WTC11 (cell line): Measurements from ENCODE around the gene ACTR3C. TPM values are rescaled to one million over a fixed set of nuclear protein-coding genes. Genes with fewer than 3 reads are reported as not detected.

Experiments used
- ATAC-seq: fragments of 200-7000 bp; cut with Tn5 transposase; 2 replicates; pipeline ENCODE4 v1.10.0; 2021; ENCODE audit warnings: mild to moderate bottlenecking, moderate library complexity
- CTCF ChIA-PET: fragments of 300-600 bp; sonication (Branson Sonifier 250); formaldehyde crosslinking; loops from one replicate; lab custom pipeline; 2021; ENCODE audit warnings: antibody characterized with exemption; lab: Charles Lee
- POLR2A ChIA-PET: fragments of 350-600 bp; sonication (Branson Sonifier 250); formaldehyde crosslinking; loops from one replicate; lab custom pipeline; 2021; ENCODE audit warnings: antibody characterized with exemption; lab: Charles Lee
- DNase-seq: peaks from one replicate; pipeline ENCODE4 v3.0.0; 2021; ENCODE audit warnings: low spot score
- H3K27ac Mint-ChIP-seq: 2 replicates; pipeline ENCODE4 v1.8.0; 2021; ENCODE audit warnings: mixed read lengths
- H3K27me3 Mint-ChIP-seq: 2 replicates; pipeline ENCODE4 v1.8.0; 2021; ENCODE audit warnings: low read depth, mild to moderate bottlenecking, moderate library complexity, mixed read lengths
- H3K36me3 Mint-ChIP-seq: 2 replicates; pipeline ENCODE4 v1.8.0; 2021; ENCODE audit warnings: mixed read lengths
- H3K4me1 Mint-ChIP-seq: 2 replicates; pipeline ENCODE4 v1.8.0; 2022; ENCODE audit warnings: mixed read lengths
- H3K4me3 Mint-ChIP-seq: 2 replicates; pipeline ENCODE4 v1.8.0; 2021; ENCODE audit warnings: mild to moderate bottlenecking, moderate library complexity, mixed read lengths
- H3K9me3 Mint-ChIP-seq: 2 replicates; pipeline ENCODE4 v1.8.0; 2021; ENCODE audit warnings: mixed read lengths
- ARID4B ChIP-seq: sonication (generic); formaldehyde crosslinking; IDR thresholded peaks from 2 replicates; pipeline ENCODE4 v1.8.0; 2023; ENCODE audit warnings: missing genetic modification reagents, mild to moderate bottlenecking, borderline replicate concordance
- E2F5 ChIP-seq: sonication (generic); formaldehyde crosslinking; IDR thresholded peaks from 2 replicates; pipeline ENCODE4 v1.8.1; 2022; ENCODE audit warnings: mild to moderate bottlenecking, moderate library complexity, missing genetic modification reagents
- ERG ChIP-seq: fragments of 250-450 bp; sonication (Bioruptor Pico); IDR thresholded peaks from 2 replicates; pipeline ENCODE4 v1.8.0; 2021; ENCODE audit warnings: mild to moderate bottlenecking
- OVOL2 ChIP-seq: fragments of 250-450 bp; sonication (Bioruptor Pico); IDR thresholded peaks from 2 replicates; pipeline ENCODE4 v1.9.0; 2021; ENCODE audit warnings: mild to moderate bottlenecking, borderline replicate concordance
- SOX15 ChIP-seq: fragments of 250-450 bp; sonication (Bioruptor Pico); IDR thresholded peaks from 2 replicates; pipeline ENCODE4 v1.9.0; 2021; ENCODE audit warnings: mild to moderate bottlenecking
- TP53 ChIP-seq: sonication (generic); formaldehyde crosslinking; IDR thresholded peaks from 2 replicates; pipeline ENCODE4 v1.8.1; 2023; ENCODE audit warnings: mild to moderate bottlenecking, missing genetic modification reagents
- ZBTB21 ChIP-seq: sonication (generic); formaldehyde crosslinking; IDR thresholded peaks from 2 replicates; pipeline ENCODE4 v1.8.1; 2023; ENCODE audit warnings: mild to moderate bottlenecking, missing genetic modification reagents, borderline replicate concordance
- ZNF219 ChIP-seq: sonication (generic); formaldehyde crosslinking; IDR thresholded peaks from 2 replicates; pipeline ENCODE4 v1.8.0; 2023; ENCODE audit warnings: missing genetic modification reagents, mild to moderate bottlenecking, borderline replicate concordance
- ZNF232 ChIP-seq: sonication (generic); formaldehyde crosslinking; IDR thresholded peaks from 2 replicates; pipeline ENCODE4 v1.8.0; 2022; ENCODE audit warnings: mild to moderate bottlenecking, missing genetic modification reagents
- ZSCAN18 ChIP-seq: fragments of 250-450 bp; sonication (Bioruptor Pico); IDR thresholded peaks from 2 replicates; pipeline ENCODE4 v2.1.2; 2022; ENCODE audit warnings: mild to moderate bottlenecking, moderate library complexity
- total RNA-seq: library from RNA; stranded (reverse); gene quantifications from 3 replicates; pipeline ENCODE4 v1.2.3, GENCODE V29; 2021

ACTR3C gene
- total RNA-seq, 1 experiment from 2014 or later, result 1.4 TPM

- TF ChIP-seq SOX15 (CRISPR knock-in tag), result no peak
- TF ChIP-seq OVOL2 (CRISPR knock-in tag), result no peak
- TF ChIP-seq ZNF232, result peak; percentile 92
Measured at GRCh38 chr7:150340024-150340749, 16.8 kb upstream of the ACTR3C start (continued).

GRCh38 chr7:150339409-150339809, 16.1 kb upstream of the ACTR3C start:
- ChIA-PET POLR2A (interaction anchor here (0.9 to 2.6 kb wide), 4 partner anchors 10 to 66 kb away, joined by 3 to 9 read pairs (median 3); a partner anchor contains a TSS), CTCF (interaction anchor here (1.0 to 1.7 kb wide), 2 partner anchors 38 to 45 kb away, joined by 3 to 6 read pairs; no protein-coding TSS in a partner anchor)
- peaks cover 68% of the 10 kb centered on the region for H3K4me1 Mint-ChIP-seq
- TF ChIP-seq ZNF219 (CRISPR knock-in tag) (no peak), ARID4B (CRISPR knock-in tag) (no peak), ZBTB21 (no peak), ERG (no peak)
- ATAC-seq (no peak), DNase-seq (no peak)
- H3K27me3 Mint-ChIP-seq, result peaks cover 29% of the 10 kb centered on the region
- H3K4me3 Mint-ChIP-seq, result peak overlapping the region; percentile 87
- no peak overlapping the region for H3K27ac Mint-ChIP-seq
- H3K36me3 Mint-ChIP-seq, result peaks cover 24% of the 10 kb centered on the region
- peaks cover 8% of the 10 kb centered on the region for H3K9me3 Mint-ChIP-seq

- Mint-ChIP-seq H3K36me3 (peaks cover 15% of the 10 kb centered on the region), H3K27ac (peak overlapping the region; percentile 95), H3K4me1 (peaks cover 78% of the 10 kb centered on the region), H3K4me3 (no peak overlapping the region), H3K9me3 (peaks cover under 1% of the 10 kb centered on the region; the same call in 1 of the 2 replicates), H3K27me3 (peaks cover 19% of the 10 kb centered on the region)
- ChIA-PET CTCF (interaction anchor here (1.0 to 1.7 kb wide), 2 partner anchors 9 to 40 kb away, joined by 4 to 6 read pairs; no protein-coding TSS in a partner anchor), POLR2A (interaction anchor here (1.5 to 1.8 kb wide), 3 partner anchors 9 to 64 kb away, joined by 5 to 7 read pairs (median 5); no protein-coding TSS in a partner anchor)
- DNase-seq (no peak), ATAC-seq (no peak)
- TF ChIP-seq E2F5 (CRISPR knock-in tag) (no peak), ZSCAN18 (CRISPR knock-in tag) (no peak), TP53 (peak; percentile 70; the same call in 1 of the 2 replicates)
Measured at GRCh38 chr7:150338166-150338829, 15.0 kb upstream of the ACTR3C start.
